D721Med (cell line): Measurements from ENCODE around the gene SECTM1.

Experiments
- DNase-seq: peaks from one replicate; pipeline ENCODE4 v3.0.0; 2011; ENCODE audit warnings: low spot score; ENCODE audit not compliant: insufficient read length
- FAIRE-seq: peaks from 2 replicates; lab custom pipeline; 2011; peaks lifted over from hg19 to GRCh38; lab: Jason Lieb, UNC
- TF ChIP-seq, protein P1 (sequence below): IDR thresholded peaks from 2 replicates; pipeline ENCODE4 v1.5.1; 2012; ENCODE audit warnings: mild to moderate bottlenecking, control low read depth; ENCODE audit not compliant: insufficient read depth; ENCODE audit errors: missing control alignments

SECTM1 gene

DNA sequence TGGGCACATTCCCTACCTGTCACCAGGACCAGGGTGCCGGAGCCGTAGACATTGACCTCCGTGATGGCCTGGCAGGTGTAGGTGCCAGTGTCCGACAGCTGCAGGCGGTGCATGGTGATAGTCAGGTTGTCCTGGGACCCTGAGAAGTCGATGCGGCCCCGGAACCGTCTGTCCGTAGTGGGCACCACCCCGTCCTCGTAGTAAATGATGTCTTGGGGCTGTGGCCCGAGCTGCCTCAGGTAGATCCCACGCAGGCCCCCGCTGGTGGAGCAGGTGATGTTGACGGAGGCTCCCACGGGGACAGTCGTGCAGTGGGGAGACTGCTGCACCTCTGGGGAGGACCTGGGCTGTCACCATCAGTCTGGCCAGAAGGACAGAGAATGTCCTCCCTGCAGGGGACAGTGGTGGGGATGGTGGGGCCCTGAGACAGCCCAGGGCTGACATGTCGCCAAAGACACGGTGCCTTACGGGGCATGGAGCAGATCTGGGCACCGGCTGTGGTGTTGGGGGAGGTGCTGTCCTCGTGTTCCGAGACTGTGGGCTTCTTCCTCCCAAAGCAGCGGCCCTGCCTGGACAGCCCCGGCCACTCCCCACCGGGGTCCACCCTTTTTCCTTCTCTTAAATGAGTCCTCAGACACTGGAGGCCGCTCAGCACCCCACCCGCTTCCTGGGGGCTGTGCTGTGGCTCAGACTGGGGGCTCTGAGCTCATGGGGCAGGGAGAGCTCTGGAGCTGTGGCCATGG lies 16.7 kb downstream of the SECTM1 start:
- FAIRE-seq (no peak), DNase-seq (no peak)
- TF ChIP-seq, protein P1, sequence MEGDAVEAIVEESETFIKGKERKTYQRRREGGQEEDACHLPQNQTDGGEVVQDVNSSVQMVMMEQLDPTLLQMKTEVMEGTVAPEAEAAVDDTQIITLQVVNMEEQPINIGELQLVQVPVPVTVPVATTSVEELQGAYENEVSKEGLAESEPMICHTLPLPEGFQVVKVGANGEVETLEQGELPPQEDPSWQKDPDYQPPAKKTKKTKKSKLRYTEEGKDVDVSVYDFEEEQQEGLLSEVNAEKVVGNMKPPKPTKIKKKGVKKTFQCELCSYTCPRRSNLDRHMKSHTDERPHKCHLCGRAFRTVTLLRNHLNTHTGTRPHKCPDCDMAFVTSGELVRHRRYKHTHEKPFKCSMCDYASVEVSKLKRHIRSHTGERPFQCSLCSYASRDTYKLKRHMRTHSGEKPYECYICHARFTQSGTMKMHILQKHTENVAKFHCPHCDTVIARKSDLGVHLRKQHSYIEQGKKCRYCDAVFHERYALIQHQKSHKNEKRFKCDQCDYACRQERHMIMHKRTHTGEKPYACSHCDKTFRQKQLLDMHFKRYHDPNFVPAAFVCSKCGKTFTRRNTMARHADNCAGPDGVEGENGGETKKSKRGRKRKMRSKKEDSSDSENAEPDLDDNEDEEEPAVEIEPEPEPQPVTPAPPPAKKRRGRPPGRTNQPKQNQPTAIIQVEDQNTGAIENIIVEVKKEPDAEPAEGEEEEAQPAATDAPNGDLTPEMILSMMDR = no peak

DNA sequence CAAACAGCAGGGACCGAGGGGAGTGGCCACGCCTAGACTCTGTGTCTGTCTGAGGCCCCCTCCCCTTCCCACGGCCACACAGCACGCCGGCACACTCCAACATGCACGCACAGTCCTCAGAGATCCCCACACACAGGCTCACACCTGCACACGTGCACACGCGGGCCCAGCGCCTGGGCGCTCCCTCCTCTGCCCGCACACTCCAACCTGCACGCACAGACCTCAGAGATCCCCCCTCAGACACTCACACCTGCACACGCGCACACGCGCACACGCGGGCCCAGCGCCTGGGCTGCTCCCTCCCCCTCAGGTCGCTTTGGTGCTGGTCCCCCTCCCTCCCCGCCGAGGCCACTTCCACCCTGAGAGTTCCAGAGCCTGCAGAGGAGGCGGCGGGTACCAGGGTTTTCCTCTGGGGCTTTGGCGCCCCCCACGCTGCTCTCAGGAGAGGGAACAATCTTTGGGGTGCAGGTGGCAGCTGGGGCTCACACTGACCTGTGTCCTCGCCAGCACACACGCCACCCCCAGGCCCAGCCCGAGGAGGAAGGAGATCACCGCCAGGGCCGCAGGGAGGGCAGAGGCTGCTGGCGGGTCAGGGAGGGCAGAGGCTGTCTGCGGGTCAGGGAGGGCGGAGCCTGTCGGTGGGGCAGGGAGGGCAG lies 17.7 kb downstream of the SECTM1 start:
- FAIRE-seq (no peak), DNase-seq (no peak)
- TF ChIP-seq, protein P1 = no peak

DNA sequence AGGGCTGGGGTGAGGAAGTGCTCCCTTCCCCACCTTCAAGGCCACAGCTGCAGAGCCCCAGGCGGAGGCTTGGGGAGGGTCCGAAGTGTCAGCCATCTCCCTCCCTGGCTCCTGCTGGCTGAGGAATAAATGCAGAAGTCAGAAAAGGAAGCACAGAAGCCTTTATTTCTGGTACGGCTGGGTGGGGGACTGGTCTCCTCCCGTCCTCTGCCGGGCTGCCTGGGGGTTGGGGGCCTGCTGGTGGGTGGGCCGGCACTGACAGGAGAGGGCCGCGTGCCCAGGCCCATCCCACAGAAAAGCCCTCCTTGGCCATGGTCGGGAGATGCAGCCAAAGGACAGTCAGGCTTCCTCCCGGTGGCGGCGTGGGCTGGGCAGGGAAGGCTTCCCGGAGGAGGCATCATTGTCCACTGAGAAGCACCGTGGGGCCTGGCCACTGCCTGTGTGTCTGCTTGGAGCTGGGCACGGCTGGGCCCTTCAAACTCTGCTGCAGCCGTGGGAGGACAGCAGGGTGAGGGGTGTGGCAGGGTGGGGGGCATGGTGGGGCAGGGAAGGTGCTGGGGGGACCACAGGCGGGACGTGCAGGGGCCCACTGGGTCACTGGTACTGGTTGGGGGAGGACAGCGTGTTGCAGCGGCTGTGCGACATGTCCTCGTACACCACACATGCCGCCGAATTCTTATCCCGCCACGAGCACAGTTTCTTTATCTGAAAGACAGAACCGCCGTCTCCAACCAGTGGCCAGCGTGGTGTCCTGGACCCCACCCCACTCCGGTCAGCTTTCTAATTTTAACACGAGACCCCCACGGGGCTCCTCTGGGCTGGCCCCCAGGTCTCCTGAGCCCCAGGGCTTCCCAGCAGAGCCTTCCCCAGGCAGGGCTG lies 18.6 kb downstream of the SECTM1 start:
- FAIRE-seq (no peak), DNase-seq (no peak)
- TF ChIP-seq, protein P1 = no peak

DNA sequence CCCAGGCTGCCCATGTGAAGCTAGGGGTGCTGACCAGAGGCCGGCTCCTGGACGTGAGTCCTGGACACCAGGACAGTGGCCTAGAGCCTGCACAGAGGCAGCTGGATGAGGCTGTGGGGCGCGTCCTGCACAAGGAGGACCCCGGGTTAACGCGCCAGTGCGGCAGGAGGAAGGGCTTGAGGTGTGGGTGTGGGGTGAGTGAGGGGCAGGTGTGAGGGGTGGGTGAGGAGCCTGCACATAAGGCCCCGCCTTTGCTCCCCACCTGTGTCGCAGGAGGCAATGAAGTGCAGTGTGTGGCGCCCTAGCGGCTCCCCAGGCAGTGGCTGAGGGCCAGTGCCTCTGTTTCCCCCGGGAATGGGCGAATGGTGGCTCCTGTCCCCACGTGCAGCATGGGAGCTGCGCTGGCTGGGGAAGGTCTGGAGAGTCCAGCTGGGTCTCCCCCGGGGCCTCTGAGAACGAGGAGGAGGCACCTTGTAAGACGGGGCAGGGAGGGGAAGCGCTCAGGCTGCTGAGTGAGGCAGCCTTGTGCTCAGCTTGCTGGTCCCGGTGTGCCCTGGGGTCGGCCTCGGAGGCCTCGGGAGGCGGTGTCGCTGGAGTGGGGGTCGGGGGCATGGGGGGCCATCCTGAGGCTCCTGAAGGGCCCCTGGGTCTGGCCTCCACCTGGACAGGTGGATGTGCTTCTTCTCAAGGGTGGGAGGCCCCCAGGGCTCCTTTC lies 19.4 kb downstream of the SECTM1 start:
- FAIRE-seq (no peak), DNase-seq (no peak)
- TF ChIP-seq, protein P1 = no peak

DNA sequence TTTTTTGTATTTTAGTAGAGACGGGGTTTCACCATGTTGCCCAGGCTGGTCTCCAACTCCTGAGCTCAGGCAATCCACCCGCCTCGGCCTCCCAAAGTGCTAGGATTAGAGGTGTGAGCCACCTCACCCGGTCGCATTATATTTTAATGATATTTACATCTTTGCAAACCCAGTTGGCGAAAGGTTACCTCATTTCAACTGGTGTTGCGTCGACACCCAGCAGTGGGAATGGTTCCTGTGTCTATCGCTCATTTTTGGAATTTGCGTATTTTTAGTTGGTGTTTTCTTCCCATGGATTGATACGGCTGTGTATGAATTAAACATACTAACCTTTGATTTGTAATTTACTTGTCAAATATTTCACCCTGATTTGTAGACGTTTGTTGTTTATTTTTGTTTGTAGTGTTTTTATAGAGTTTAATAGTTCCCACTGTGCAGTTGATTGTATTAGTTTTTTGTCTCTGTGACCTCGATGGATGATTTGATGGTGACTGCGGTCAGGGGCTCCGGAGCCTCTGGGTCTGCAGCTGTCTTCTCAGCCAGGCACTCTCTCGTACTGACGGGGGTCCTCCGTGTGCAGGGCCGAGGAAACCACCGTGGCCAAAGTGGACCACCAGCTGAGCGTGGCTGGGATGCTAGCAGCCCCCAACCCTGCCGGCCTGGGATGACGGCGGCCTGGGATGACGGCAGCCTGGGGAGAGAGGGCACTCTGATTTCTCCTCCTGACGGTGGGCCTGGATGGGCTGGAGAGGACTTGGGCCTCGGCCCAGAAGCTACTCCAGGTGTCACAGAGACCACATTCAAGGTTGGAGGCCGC lies 20.2 kb downstream of the SECTM1 start:
- FAIRE-seq = no peak
- TF ChIP-seq, protein P1 = no peak
- DNase-seq = no peak

DNA sequence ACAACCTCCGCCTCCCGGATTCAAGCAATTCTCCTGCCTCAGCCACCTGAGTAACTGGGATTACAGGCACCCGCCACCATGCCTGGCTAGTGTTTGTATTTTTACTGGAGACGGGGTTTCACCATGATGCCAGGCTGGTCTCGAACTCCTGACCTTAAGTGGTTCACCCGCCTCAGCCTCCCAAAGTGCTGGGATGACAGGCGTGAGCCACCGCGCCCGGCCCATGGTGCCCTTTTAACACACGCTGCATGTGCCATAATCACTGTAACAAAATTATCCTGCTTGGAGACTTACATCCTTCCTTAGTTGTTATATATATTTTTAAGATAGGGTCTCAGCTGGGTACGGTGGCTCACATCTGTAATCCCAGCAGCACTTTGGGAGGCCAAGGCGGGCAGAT lies 21.6 kb downstream of the SECTM1 start:
- FAIRE-seq (no peak), DNase-seq (no peak)
- TF ChIP-seq, protein P1 = no peak
